Left hindlimb (tissue), 1 donor: ENCODE measurements around the gene SLC22A2.

Experiments used
- DNase-seq: peaks from one replicate; pipeline ENCODE4 v3.0.0-alpha.2; 2018

SLC22A2 gene

DNA sequence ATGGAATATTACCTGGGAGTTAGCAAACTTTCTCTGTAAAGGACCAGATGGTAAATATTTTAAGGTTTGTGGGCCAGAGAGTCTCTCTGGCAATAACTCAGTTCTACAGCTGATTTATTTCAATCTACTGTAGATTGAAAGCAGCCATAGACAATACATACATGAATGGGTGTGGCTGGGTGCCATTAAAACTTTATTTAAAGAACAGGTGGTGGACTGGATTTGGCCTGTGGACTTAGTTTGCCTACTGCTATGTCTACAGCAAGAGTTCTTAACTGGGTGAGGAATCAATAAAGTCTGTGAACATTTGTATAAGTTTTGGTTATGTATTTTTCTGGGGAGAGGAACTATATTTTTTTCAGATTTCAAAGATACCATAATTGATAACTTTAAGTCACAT, 55.1 kb downstream of the SLC22A2 start:
- DNase-seq: no peak

GRCh38 chr6:160203076-160203475, 55.5 kb downstream of the SLC22A2 start:
- DNase-seq: no peak

DNA sequence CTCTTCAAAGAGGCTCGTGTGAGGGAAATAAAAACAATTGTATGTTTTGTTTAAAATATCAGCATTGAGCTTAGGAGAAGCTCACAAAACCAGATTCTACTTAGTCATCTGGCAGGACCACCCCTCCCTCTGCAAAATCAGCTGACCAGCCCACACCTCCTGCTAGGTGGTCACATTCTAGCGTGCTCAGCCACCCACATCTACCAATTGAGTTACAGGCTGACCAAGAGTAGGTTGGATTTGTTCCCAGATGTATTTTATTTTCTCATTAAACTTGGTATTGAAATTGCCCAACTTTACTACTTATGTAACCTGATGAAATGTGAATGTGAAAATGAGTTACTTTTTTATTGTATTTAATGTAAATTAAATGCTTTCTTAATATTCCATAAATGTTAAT, 56.2 kb downstream of the SLC22A2 start:
- DNase-seq: no peak

DNA sequence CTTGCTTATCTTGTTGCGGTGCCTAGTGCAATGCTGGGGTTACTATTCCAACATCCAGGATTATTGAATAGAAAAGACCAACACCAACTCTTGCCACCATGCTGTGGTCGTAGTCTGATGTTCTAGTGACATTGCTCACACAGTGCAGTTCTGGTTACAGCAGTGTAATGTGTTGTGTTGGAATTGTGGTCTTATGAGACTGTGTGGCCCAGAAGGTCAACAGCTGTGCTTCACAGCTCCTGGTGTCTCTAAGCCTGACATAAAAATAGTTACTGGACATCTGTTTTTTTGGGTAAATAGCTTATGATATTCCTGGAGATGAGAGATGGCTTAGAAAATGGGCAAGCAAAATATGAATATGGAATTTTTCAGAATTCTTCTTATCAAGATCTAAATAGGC, 57.6 kb downstream of the SLC22A2 start:
- no peak for DNase-seq

DNA sequence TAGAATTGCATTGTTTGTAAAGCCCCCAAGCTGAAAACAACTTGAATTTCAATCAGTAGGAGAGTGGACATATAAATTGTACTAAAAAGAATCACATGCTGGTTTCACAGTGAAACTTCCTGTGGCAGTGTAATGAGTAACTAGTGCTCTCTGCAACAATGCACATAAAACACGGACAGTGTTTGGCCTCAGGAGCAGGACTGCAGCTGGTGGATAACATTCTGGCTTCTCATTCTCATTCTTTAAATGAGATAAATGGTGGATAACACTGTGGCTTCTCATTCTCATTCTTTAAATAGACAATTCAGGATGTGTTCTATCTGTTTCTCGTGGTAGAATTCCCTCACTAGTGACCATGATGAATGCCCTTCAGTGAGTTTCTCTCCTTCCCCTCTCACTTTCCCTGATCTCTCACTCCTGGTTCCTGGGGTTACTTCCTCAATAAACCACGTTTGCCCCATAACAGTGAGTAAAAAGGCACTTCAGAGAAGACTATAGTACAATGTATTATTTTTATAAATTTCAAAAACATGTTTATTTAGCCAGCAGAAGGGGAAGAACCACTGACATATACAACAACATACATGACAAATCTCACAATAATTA, 59.9 kb downstream of the SLC22A2 start:
- DNase-seq: no peak

DNA sequence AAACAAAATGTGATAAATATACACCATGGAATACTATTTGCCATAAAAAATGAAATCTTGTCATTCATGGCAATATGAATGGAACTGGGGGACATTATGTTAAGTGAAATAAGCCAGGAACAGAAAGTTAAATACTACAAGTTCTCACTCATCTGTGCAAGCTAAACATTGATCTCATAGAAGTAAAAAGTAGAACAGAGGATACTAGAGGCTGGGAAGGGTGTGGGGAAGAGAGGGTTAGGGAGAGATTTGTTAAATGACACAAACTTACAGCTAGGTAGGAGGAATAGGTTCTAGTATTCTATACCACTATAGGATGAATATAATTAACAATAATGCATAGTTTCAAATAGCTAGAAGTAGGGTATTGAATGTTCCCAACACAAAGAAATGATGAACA, 61.0 kb downstream of the SLC22A2 start:
- no peak for DNase-seq

DNA sequence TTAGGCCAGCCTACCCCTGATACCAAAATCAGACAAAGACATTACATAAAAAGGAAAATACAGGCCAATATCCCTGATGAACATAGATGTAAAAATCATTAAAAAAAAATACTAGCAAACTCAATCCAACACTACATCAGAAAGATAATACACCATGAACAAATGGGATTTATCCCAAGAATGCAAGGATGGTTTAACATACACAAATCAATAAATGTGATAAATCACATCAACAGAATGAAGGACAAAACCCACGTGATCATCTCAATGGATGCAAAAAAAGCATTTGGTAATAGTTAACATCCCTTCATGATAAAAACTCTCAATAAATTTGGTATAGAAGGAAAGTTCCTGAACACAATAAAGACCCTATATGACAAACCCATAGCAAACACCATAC, 63.8 kb downstream of the SLC22A2 start:
- no peak for DNase-seq

GRCh38 chr6:160192840-160193239, 65.8 kb downstream of the SLC22A2 start:
- no peak for DNase-seq

DNA sequence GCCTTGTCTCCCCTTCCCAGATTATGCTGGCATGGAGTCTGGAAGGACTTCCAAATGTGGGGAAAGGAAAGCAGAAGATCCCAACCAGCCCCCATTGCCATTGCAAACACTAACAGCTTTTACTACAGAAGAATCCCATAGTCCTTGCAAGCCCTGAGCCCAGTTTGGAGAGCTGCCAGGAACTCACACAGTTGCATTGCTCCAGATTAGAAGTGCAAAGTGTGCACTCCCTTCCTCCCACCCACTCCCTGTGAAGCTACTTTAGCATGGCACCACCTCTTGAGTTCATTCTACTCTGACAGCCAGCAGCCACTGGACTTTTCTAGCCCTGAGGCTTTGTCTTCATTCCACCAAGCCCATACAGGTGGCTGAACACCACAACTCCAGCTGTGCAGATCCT, 67.6 kb downstream of the SLC22A2 start:
- no peak for DNase-seq

DNA sequence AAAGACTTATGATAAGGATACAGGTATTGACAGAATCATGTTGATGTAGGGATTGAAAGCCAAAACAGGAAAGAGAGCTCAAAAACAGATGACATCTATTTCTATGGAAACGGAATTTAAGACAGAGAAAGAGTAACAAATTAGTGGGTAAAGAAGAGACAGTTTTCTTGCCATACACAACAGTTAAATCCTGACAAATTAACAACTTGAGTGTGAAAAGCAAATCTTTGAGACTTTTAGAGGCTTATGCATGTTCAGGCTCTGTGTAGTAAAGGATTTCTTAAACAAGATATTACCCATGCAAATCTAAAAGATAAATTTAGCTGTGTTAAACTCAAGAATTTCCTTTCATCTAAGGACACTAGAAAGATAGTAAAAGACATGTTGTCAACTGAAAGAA, 68.5 kb downstream of the SLC22A2 start:
- DNase-seq: no peak

DNA sequence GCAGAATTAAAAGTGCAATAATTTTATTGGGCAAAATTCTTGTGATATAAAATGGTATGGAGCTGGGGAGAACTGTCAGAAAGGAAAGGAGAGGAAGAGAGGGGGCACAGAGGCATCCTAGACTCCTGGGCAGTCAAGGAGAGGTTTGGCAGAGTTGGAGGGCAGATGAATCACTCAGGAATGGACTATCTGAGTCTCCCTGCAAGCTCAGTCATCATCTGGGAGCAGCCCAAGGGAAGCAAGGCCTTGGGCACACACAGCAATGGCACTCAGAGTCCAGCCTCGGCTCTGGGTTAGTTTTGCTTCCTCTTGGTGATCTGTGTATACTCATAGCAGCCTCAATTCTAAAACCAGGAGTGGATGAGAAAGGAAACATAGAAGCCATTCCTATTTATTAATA, 69.8 kb downstream of the SLC22A2 start:
- DNase-seq: no peak

DNA sequence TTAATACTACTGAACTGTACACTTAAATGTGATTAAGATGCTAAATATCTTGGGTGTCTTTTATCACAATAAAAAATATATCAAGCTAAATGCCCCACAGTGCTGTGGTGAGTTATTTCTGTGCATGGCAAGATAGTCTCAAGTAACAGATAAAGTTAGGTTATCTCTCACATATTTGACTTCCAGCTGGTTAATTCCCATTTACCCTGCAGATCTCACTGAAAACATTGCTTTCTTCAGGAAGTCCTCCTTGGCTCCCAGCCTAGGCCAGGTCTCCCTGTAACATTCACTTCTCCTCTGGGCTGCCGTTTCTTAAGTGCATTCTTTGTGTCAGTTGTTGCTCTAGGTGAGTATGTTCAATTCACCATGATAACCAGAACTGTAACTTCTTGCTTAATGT, 77.9 kb downstream of the SLC22A2 start:
- no peak for DNase-seq

- no peak for DNase-seq
Measured at GRCh38 chr6:160178271-160178670, 80.3 kb downstream of the SLC22A2 start.

- no peak for DNase-seq
Measured at GRCh38 chr6:160177220-160177619, 81.4 kb downstream of the SLC22A2 start.

DNA sequence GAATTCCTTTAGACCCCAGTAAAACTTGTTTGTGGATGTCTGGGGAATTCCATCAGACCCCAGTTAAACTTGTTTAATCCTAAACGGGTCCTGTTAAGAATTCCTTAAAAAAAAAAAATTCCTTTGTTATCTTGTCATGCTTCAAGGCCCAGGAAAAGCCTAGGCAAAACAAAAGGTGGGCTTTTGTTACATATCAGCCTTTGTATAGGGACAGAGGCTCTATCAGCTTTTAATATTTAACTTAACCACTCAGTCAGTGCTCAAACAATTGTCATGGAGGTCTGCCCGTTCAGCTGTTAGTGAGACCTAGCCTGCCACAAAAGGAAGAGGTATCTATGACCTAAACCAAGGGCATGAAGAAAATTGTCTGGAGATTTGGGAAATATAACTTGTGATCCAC, 83.9 kb downstream of the SLC22A2 start:
- no peak for DNase-seq

GRCh38 chr6:160173806-160174527, 84.7 kb downstream of the SLC22A2 start:
- no peak for DNase-seq

DNA sequence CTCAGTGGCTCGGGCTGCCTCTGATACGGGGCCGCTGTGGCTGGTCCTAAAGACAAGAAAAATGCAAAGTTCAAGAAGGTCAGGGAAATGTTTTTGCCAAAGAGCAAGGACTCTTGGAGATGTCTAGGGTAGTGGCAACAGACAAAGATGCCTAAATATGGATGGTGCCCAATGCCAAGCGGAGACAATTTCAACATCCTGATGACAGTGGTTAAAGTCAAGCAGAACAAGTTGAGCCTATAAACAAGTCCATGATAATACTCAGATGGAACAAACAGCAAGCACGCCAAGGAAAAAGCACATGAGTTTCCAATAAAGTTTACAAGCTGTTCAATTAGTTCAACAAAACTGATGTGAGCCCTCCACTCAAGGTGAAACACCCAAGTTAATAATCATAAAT, 85.9 kb downstream of the SLC22A2 start:
- DNase-seq: no peak

DNA sequence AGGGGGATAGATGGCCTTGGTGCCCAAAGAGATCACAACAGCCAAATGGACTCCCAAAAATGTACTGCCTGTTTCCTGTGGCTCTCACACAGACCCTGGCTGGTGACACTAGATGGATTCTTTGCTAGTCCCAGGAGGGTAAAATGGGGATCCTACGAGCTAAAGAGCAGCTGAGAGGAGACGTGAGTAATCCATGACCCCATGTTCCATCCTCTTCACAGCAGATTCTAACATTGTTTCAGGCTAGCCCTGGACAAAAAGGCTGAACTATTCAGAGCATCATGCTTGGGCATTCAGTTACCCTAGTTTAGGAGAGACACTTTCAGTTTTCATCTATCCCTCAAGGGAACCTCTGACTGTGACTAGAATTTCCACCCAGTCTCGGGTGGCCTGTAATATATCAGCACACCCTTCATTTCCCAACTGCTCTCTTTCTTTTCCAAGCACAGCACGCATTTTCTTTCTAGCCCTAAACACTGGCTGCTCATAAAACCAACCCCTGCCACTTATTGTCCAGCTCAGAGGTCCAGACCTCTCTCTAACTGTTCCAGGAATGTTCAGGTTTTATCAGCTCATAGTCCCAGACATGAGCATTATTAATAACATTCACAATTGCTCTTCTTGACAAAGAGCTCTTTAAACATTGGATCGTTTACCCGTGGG, 88.5 kb downstream of the SLC22A2 start:
- DNase-seq: no peak

GRCh38 chr6:160167604-160168399, 90.8 kb downstream of the SLC22A2 start:
- DNase-seq: no peak
